Peyer's patch (tissue), 4 donors: ENCODE data around the gene SUPV3L1.

Source experiments
- CTCF ChIP-seq, 6 experiments: fragments of 450-650 bp in 4 of 6; fragments of 200-600 bp in 2 of 6; sonication (generic) in 1 of 6; IDR thresholded peaks; one replicate each; pipeline ENCODE4 v1.5.1; 2017 to 2019; ENCODE audit warnings: antibody characterized with exemption in 6 of 6, mild to moderate bottlenecking in 3 of 6, moderate library complexity in 1 of 6
- POLR2A ChIP-seq, 2 donors: fragments of 450-650 bp; IDR thresholded peaks; one replicate each; pipeline ENCODE4 v1.5.1; 2017; ENCODE audit warnings: antibody characterized with exemption in 2 of 2, mild to moderate bottlenecking in 2 of 2, moderate library complexity in 2 of 2

DNA sequence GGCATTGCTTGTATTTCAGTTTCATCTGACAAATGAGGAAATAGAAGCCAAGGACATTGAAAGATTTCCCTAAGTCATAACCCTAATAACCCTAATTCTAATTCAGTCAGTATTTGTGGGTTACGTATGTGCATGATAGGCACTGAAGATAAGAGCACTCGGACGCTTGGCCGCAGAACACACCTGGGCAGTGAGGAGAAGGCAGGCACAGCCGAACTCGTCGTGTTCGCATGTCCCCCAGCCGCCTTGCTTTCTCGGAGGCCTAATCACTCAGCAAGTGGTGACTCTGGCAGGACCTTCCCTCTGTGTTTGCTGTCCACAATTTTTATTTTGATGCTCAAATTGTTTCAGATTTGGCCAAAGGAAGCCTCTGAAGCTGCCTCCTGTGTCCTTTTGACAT, 63.8 kb downstream of the SUPV3L1 start:
- TF ChIP-seq POLR2A (IDR thresholded peaks at IDR 0.05) (no peak), CTCF (IDR thresholded peaks at IDR 0.05) (no peak)
